ENCODE measurements around the gene CPTP.

The CPTP gene

DNA sequence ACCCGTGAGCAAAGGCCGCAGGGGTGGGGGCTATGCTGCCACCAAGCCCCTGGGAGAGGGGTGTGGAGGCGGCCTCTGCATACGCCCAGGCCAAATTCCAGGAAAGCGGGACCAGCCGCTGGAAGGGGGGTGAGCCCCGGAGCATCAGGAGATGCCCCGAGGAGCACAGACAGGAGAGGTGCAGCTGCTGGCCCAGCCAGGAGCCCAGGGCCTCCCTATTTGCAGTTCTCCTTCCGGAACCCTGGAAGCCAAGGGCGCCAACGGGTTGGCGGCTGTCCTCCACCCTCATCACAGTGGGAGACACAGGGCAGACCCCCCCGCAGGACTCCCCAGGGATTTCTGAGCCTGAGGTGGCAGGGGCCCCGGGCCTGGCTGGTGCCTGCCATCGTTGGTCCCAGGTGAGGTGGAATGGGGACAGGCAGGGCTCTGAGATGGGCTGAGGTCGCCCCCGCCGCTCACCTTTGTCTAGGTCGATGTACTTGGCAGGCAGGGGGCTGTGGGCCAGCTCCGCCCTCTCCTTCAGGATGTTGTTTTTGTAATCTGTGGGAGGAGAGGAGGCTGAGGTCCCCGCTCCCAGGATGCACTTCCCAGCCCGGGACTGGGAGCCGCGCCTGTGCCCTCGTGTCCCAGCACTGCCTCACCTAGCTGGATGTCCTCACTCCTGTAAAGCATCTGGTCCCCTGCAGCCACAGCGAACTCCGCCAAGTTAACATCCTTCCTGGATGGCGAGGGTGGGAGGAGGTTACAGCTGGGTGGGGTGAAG, 29.0 kb downstream of the CPTP start:
- no peak overlapping the region for H3K4me3 ChIP-seq (ENCODE audit: low read depth, low read length)
- TF ChIP-seq, protein P1, sequence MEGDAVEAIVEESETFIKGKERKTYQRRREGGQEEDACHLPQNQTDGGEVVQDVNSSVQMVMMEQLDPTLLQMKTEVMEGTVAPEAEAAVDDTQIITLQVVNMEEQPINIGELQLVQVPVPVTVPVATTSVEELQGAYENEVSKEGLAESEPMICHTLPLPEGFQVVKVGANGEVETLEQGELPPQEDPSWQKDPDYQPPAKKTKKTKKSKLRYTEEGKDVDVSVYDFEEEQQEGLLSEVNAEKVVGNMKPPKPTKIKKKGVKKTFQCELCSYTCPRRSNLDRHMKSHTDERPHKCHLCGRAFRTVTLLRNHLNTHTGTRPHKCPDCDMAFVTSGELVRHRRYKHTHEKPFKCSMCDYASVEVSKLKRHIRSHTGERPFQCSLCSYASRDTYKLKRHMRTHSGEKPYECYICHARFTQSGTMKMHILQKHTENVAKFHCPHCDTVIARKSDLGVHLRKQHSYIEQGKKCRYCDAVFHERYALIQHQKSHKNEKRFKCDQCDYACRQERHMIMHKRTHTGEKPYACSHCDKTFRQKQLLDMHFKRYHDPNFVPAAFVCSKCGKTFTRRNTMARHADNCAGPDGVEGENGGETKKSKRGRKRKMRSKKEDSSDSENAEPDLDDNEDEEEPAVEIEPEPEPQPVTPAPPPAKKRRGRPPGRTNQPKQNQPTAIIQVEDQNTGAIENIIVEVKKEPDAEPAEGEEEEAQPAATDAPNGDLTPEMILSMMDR (IDR thresholded peaks at IDR 0.05; ENCODE audit: borderline replicate concordance, insufficient read depth, low read depth, low read length), result no peak

DNA sequence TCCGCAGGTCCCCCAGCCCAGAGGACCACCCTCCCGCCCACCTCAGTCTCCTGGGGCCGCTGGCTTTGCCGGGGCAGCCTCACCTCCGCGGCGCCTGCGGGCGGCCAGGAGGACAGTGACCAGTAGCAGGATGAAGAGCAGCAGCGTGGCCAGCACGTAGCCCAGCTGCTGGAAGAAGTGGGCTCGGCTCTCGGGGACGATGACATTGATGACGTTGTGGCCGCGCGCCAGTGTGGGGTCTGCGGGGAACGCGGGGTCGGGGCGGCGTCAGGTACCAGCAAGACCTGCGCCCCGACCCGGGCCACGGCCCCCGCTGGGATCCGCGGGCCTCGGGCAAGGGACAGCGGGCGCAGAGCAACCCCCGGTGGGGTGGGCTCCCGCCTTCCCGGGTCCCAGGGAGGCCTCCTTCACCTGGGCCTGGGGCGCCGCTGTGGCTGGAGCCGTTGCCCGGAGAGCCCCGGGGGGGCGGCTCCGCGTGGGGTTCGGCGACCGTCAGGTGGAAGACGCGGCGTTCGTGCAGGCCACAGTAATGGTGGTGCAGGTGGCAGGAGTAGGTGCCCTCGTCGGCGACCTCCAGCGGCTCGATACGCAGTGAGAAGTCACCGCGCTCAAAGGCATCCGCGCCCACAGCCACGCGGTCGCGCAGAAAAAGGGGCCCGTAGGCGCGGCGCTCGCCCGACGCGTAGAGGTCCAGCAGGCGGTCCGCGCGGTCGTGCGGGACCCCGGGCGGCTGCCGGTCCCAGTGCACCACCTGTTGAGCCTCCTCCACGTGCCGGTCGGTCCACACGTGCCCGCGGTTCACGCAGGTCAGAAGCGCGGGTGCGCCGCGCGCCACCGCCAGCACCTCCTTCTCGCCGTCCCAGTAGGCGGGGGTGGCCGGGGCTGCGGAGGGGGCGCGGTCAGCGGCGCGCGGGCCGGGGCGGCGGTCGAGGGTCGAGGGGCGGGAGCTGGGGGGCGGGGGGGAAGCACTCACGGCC, 30.0 kb downstream of the CPTP start:
- TF ChIP-seq, protein P1 (IDR thresholded peaks at IDR 0.05; ENCODE audit: borderline replicate concordance, insufficient read depth, low read depth, low read length), result no peak
- H3K4me3 ChIP-seq (ENCODE audit: low read depth, low read length), result no peak overlapping the region

DNA sequence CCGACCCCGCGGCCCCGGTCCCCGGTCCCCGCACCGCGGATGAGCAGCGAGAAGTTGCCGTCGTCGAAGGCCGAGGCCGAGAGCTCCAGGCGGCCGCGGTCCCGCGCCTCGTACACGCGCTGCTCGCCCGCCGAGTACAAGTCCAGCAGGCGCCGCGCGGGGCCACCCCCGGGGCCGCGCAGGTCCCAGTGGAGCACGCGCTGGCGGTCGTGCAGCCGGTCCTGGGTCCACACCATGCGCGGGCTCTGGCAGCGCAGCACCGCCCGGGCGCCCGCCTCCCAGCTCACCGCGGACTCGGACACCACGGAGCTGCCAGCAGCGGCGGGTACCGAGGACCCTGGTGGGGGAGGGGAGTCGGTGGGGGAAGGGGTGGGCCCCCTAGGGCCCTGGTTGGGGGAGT, 30.8 kb downstream of the CPTP start:
- no peak overlapping the region for H3K4me3 ChIP-seq (ENCODE audit: low read depth, low read length)
- TF ChIP-seq, protein P1 (IDR thresholded peaks at IDR 0.05; ENCODE audit: borderline replicate concordance, insufficient read depth, low read depth, low read length), result no peak

DNA sequence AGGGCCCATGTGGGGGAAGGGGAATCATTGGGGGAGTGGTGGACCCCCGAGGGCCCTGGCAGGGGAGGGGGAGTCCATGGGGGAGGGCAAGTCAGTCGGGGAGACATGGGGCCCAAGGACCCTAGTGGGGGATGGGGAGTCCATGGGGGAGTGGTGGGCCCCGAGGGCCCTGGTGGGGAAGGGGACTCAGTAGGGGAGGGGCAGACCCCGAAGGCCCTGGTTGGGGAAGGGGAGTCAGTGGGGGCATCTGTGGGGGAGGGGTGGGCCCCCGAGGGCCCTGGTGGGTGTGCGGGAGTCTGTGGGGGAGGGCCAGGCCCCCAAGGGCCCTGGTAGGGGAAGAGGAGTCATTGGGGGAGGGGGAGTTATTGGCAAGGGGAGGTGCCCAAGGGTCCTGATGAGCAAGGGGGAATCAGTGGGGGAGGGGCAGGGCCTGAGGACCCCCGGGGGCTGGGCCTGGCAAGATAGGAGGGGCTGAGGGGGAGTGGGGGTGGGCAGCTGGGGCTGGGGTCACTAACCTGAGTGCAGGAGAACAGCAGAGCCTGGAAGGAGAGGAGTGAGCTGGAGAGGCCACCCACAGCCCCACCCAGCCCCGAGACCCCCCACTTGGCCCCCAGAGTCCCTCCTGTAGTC, 31.7 kb downstream of the CPTP start:
- no peak overlapping the region for H3K4me3 ChIP-seq (ENCODE audit: low read depth, low read length)
- TF ChIP-seq, protein P1 (IDR thresholded peaks at IDR 0.05; ENCODE audit: borderline replicate concordance, insufficient read depth, low read depth, low read length), result no peak

DNA sequence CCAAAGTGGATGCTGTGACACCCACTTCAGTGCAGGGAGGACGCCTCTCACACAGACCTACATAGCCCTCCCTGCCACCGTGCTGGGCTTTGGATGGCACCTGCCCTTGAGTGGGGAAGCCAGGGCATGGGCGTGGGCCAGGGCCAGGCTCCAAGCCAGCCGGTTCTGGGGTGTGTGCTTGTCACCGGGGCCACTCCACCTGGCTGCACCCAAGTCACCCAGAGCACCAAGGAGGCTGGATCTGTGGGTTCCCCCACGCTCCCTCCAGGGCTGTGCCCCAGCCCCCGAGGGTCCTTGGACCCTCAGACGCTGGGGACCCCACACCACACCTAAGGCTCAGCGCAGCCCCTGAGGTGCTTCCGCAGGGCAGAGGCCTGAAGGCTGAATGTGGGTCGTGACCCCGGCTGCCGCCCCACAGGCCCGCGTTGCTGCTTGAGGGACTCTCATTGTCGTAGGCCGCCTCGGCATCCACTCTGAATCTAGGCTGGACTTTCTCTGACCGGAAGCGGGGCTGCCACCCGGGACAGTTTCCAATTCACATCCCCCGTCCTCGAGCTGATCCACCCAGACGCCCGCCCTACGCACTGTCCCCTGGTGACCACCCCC, 32.3 kb downstream of the CPTP start:
- no peak overlapping the region for H3K4me3 ChIP-seq (ENCODE audit: low read depth, low read length)
- TF ChIP-seq, protein P1 (IDR thresholded peaks at IDR 0.05; ENCODE audit: borderline replicate concordance, insufficient read depth, low read depth, low read length), result no peak

DNA sequence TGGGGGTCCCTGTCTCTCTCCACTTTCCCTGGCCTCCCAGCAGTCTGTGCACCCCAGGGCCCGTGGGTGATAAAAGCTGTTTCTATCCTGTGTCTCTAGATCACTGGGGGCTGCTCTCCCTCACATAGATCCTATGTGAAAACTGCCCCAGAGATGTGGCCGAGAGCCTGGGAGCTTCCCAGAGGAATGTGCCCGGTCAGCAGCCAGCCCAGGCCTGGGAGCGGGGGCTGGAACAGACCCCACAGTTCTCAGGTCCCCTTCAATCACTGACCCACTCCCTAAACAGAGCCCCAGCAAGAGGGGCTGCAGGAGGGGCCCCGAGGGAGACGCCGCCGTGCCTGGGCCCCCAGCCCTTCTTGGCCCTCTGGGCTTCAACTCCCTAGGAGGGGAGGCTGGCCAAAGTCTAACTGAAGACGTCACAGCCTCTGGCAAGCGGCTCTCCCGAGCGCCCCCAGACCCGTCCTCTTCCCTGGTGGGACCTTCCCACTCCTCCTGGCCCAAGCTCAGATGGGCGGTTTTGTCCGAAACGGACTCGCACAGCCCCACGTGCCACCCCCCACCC, 33.4 kb downstream of the CPTP start:
- TF ChIP-seq, protein P1 (IDR thresholded peaks at IDR 0.05; ENCODE audit: borderline replicate concordance, insufficient read depth, low read depth, low read length), result no peak
- H3K4me3 ChIP-seq (ENCODE audit: low read depth, low read length), result no peak overlapping the region
